ENCODE measurements around the gene RBBP5.

- TF ChIP-seq POLR2A (IDR thresholded peaks at IDR 0.05) = no peak
- TF ChIP-seq POLR2AphosphoS5 (IDR thresholded peaks at IDR 0.05) = no peak
- TF ChIP-seq CTCF (IDR thresholded peaks at IDR 0.05) = no peak
These were observed 33.4 kb downstream of the RBBP5 start for GRCh38 chr1:205088341-205088740.

Measured in prostate gland (tissue), 2 donors.